Mononuclear cell (primary cell): ENCODE measurements around the gene AFF3. TPM values are rescaled to one million over a fixed set of nuclear protein-coding genes. Genes with fewer than 3 reads are reported as not detected.

Experiments used
- H3K27me3 ChIP-seq: 2 replicates; pipeline ENCODE4 v1.6.0; 2011; ENCODE audit warnings: low read length, control low read depth; ENCODE audit not compliant: insufficient read depth
- H3K4me1 ChIP-seq: 2 replicates; pipeline ENCODE4 v1.5.1; 2011; ENCODE audit warnings: mild to moderate bottlenecking, low read length, control low read depth; ENCODE audit not compliant: insufficient read depth
- H3K4me3 ChIP-seq: 2 replicates; pipeline ENCODE4 v1.5.1; 2011; ENCODE audit warnings: mild to moderate bottlenecking, low read length, moderate library complexity
- H3K9me3 ChIP-seq: 2 replicates; pipeline ENCODE4 v1.5.1; 2011; ENCODE audit warnings: low read depth, mild to moderate bottlenecking, control low read depth, low read length
- total RNA-seq: library from RNA; depleted of rRNA; stranded (reverse); fragments of >200 nt; gene quantifications from one replicate; pipeline ENCODE4 v1.2.3, GENCODE V29; 2012

Gene AFF3
- total RNA-seq, 1 donor = 21.9 TPM

GRCh38 chr2:100039291-100039980, 103.0 kb downstream of the AFF3 start:
- no peaks in the 10 kb centered on the region for H3K9me3 ChIP-seq
- H3K4me3 ChIP-seq = no peak overlapping the region
- H3K27me3 ChIP-seq = no peaks in the 10 kb centered on the region

GRCh38 chr2:100038011-100038410, 104.4 kb downstream of the AFF3 start:
- Histone ChIP-seq H3K4me3 (no peak overlapping the region), H3K27me3 (no peaks in the 10 kb centered on the region), H3K4me1 (peaks cover 18% of the 10 kb centered on the region), H3K9me3 (no peaks in the 10 kb centered on the region)

More at GRCh38 chr2:100039291-100039980, 103.0 kb downstream of the AFF3 start:
- peaks cover 21% of the 10 kb centered on the region for H3K4me1 ChIP-seq

GRCh38 chr2:100036793-100037192, 105.6 kb downstream of the AFF3 start:
- H3K4me3 ChIP-seq = no peak overlapping the region
- H3K27me3 ChIP-seq = no peaks in the 10 kb centered on the region
- H3K9me3 ChIP-seq = no peaks in the 10 kb centered on the region
- H3K4me1 ChIP-seq = peaks cover 8% of the 10 kb centered on the region

GRCh38 chr2:100036026-100036425, 106.4 kb downstream of the AFF3 start:
- Histone ChIP-seq H3K4me1 (peaks cover 8% of the 10 kb centered on the region), H3K27me3 (no peaks in the 10 kb centered on the region), H3K9me3 (no peaks in the 10 kb centered on the region), H3K4me3 (no peak overlapping the region)

- Histone ChIP-seq H3K9me3 (no peaks in the 10 kb centered on the region), H3K27me3 (no peaks in the 10 kb centered on the region), H3K4me1 (peaks cover 4% of the 10 kb centered on the region), H3K4me3 (no peak overlapping the region)
Measured at GRCh38 chr2:100034431-100034830, 108.0 kb downstream of the AFF3 start.

GRCh38 chr2:100033976-100034375, 108.4 kb downstream of the AFF3 start:
- H3K9me3 ChIP-seq = no peaks in the 10 kb centered on the region

GRCh38 chr2:100031604-100032003, 110.8 kb downstream of the AFF3 start:
- no peaks in the 10 kb centered on the region for H3K27me3 ChIP-seq
- no peaks in the 10 kb centered on the region for H3K4me1 ChIP-seq
- no peak overlapping the region for H3K4me3 ChIP-seq
- no peaks in the 10 kb centered on the region for H3K9me3 ChIP-seq

More at GRCh38 chr2:100033976-100034375, 108.4 kb downstream of the AFF3 start:
- no peak overlapping the region for H3K4me3 ChIP-seq
- no peaks in the 10 kb centered on the region for H3K4me1 ChIP-seq
- no peaks in the 10 kb centered on the region for H3K27me3 ChIP-seq

- H3K27me3 ChIP-seq = no peaks in the 10 kb centered on the region
- H3K9me3 ChIP-seq = no peaks in the 10 kb centered on the region
- no peaks in the 10 kb centered on the region for H3K4me1 ChIP-seq
- H3K4me3 ChIP-seq = no peak overlapping the region
Measured at GRCh38 chr2:100029460-100029859, 112.9 kb downstream of the AFF3 start.

- Histone ChIP-seq H3K4me1 (peaks cover 11% of the 10 kb centered on the region), H3K9me3 (no peaks in the 10 kb centered on the region), H3K27me3 (no peaks in the 10 kb centered on the region), H3K4me3 (no peak overlapping the region)
Measured at GRCh38 chr2:100021791-100022340, 120.5 kb downstream of the AFF3 start.

- no peak overlapping the region for H3K4me3 ChIP-seq
- peaks cover 11% of the 10 kb centered on the region for H3K4me1 ChIP-seq
- H3K9me3 ChIP-seq = no peaks in the 10 kb centered on the region
- H3K27me3 ChIP-seq = no peaks in the 10 kb centered on the region
Measured at GRCh38 chr2:100019499-100019898, 122.9 kb downstream of the AFF3 start.

GRCh38 chr2:100018341-100019193, 123.8 kb downstream of the AFF3 start:
- no peak overlapping the region for H3K4me3 ChIP-seq
- H3K27me3 ChIP-seq = no peaks in the 10 kb centered on the region
- H3K4me1 ChIP-seq = peaks cover 11% of the 10 kb centered on the region
- no peaks in the 10 kb centered on the region for H3K9me3 ChIP-seq

- no peaks in the 10 kb centered on the region for H3K9me3 ChIP-seq
- no peaks in the 10 kb centered on the region for H3K27me3 ChIP-seq
- peaks cover 11% of the 10 kb centered on the region for H3K4me1 ChIP-seq
- no peak overlapping the region for H3K4me3 ChIP-seq
Measured at GRCh38 chr2:100017633-100018032, 124.8 kb downstream of the AFF3 start.

GRCh38 chr2:100016756-100017155, 125.6 kb downstream of the AFF3 start:
- H3K4me3 ChIP-seq = no peak overlapping the region
- H3K4me1 ChIP-seq = peaks cover 3% of the 10 kb centered on the region
- H3K27me3 ChIP-seq = no peaks in the 10 kb centered on the region
- H3K9me3 ChIP-seq = no peaks in the 10 kb centered on the region

GRCh38 chr2:100015849-100016248, 126.5 kb downstream of the AFF3 start:
- Histone ChIP-seq H3K27me3 (no peaks in the 10 kb centered on the region), H3K4me1 (peaks cover 1% of the 10 kb centered on the region), H3K4me3 (no peak overlapping the region), H3K9me3 (no peaks in the 10 kb centered on the region)

GRCh38 chr2:100013892-100014677, 128.3 kb downstream of the AFF3 start:
- Histone ChIP-seq H3K27me3 (no peaks in the 10 kb centered on the region), H3K9me3 (no peaks in the 10 kb centered on the region), H3K4me3 (no peak overlapping the region), H3K4me1 (peaks cover 14% of the 10 kb centered on the region)
